ENCODE measurements around the gene AKAP13.

The AKAP13 gene

GRCh38 chr15:85748729-85749128, 368.3 kb downstream of the AKAP13 start:
- TF ChIP-seq, protein P1, sequence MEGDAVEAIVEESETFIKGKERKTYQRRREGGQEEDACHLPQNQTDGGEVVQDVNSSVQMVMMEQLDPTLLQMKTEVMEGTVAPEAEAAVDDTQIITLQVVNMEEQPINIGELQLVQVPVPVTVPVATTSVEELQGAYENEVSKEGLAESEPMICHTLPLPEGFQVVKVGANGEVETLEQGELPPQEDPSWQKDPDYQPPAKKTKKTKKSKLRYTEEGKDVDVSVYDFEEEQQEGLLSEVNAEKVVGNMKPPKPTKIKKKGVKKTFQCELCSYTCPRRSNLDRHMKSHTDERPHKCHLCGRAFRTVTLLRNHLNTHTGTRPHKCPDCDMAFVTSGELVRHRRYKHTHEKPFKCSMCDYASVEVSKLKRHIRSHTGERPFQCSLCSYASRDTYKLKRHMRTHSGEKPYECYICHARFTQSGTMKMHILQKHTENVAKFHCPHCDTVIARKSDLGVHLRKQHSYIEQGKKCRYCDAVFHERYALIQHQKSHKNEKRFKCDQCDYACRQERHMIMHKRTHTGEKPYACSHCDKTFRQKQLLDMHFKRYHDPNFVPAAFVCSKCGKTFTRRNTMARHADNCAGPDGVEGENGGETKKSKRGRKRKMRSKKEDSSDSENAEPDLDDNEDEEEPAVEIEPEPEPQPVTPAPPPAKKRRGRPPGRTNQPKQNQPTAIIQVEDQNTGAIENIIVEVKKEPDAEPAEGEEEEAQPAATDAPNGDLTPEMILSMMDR (IDR thresholded peaks at IDR 0.05), result no peak
- peaks cover 61% of the 10 kb centered on the region for H3K36me3 ChIP-seq
- no peak overlapping the region for H3K4me3 ChIP-seq (ENCODE audit: low read depth in 1 of 2, low read length in 1 of 2)

DNA sequence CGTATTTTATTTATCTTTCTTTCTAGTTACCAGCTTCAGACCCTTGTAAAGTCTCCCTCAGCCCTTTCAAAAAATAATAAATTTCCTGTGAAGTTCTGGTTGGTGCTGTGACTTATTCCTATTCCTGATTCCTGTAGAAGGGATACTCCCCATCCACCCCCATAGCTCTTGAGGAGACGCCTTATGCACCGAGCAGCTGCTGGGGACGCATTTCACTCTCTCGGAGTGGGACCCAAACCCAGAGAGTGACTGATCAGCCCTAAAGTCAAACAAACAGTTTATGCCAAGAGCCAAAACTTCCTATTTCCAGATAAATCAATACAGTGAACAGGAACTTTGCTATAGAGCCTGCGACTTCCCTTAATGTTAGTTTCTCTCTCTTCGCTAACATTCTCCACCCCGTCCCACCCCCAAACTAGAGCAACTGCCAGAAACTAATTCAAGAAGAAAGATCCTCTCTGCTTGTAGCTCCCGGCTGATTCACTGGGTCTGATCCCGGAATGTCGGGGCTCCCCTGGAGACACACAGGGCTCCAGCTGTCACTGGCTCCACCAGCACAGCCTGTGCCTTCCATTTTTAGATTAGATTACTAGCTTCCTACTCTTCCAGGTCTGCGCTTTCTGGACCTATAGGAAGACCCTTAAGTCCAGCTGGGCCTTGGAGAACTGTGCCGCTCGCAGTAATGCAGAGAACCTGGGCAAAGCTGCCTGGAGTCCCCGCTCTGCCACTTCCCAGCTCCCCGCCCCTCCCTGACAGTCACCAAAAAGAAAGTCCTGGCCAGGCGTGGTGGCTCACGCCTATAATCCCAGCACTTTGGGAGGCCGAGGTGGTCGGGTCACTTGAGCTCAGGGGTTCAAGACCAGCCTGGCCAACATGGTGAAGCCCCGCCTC, 369.1 kb downstream of the AKAP13 start:
- Histone ChIP-seq H3K9me3 (peaks cover 3% of the 10 kb centered on the region), H3K4me3 (ENCODE audit: low read depth in 1 of 2, low read length in 1 of 2) (no peak overlapping the region), H3K27me3 (peaks cover 10% of the 10 kb centered on the region), H3K27ac (no peak overlapping the region), H3K4me1 (ENCODE audit: control insufficient read depth in 1 of 2, insufficient read depth in 1 of 2, low read depth in 1 of 2, low read length in 1 of 2) (no peaks in the 10 kb centered on the region), H3K36me3 (peaks cover 53% of the 10 kb centered on the region)
- TF ChIP-seq, protein P1 (IDR thresholded peaks at IDR 0.05), result no peak

More at GRCh38 chr15:85748729-85749128, 368.3 kb downstream of the AKAP13 start:
- peaks cover 3% of the 10 kb centered on the region for H3K9me3 ChIP-seq
- no peaks in the 10 kb centered on the region for H3K4me1 ChIP-seq (ENCODE audit: control insufficient read depth in 1 of 2, insufficient read depth in 1 of 2, low read depth in 1 of 2, low read length in 1 of 2)
- peaks cover 10% of the 10 kb centered on the region for H3K27me3 ChIP-seq
- H3K27ac ChIP-seq, result no peak overlapping the region

DNA sequence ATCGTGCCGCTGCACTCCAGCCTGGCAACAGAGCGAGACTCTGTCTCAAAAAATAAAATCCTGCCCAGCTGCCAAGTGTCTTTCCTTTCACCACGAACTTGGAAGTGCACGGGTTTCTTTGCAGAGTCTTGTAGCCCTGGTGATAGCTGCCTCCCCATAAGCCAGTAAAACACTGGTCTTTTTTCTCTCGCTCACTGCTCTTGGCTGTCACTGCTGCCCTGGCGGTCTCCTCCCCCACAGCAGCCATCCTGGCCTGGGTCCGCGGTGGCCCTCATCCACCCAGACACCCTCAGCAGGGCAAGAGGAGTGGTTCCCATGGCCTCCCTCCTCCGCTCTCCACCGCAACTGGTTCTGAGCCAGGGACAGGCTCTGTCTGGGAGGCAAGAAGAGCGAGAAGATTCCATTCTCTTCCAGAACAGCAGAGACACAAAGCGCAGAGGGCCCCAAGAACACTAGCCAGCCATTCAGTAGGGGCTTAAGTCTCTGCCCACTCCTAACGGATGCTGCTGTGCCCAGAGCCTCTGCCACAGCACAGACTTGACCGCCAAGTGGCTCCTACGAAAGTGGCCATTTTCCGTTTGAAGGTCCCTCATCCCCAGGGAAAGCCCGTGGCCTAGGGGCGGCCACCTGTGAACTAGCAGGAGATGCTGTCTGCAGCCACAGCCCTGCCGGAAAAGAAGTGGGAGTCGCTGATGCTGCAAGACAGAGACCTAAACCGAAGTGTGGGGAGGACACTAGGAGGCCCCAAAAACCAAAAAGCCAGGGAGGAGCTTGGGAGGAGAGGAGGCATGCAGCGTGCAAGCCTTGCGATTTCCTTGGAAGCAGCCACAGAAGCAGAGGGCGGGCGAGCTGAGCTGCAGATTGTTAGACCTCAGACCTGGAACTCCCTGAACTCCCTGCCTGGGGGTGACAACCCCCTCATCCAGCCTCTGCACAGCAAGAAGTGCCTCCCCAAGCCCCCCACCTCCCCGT, 370.2 kb downstream of the AKAP13 start:
- H3K4me3 ChIP-seq (ENCODE audit: low read depth in 1 of 2, low read length in 1 of 2), result no peak overlapping the region
- no peaks in the 10 kb centered on the region for H3K9me3 ChIP-seq
- H3K36me3 ChIP-seq, result peaks cover 42% of the 10 kb centered on the region
- H3K27ac ChIP-seq, result no peak overlapping the region
- H3K4me1 ChIP-seq (ENCODE audit: control insufficient read depth in 1 of 2, insufficient read depth in 1 of 2, low read depth in 1 of 2, low read length in 1 of 2), result no peaks in the 10 kb centered on the region
- H3K27me3 ChIP-seq, result peaks cover 10% of the 10 kb centered on the region
- TF ChIP-seq, protein P1 (IDR thresholded peaks at IDR 0.05), result no peak

- Histone ChIP-seq H3K27me3 (peaks cover 10% of the 10 kb centered on the region), H3K9me3 (no peaks in the 10 kb centered on the region), H3K36me3 (peaks cover 33% of the 10 kb centered on the region), H3K4me3 (ENCODE audit: low read depth in 1 of 2, low read length in 1 of 2) (no peak overlapping the region), H3K27ac (no peak overlapping the region), H3K4me1 (ENCODE audit: control insufficient read depth in 1 of 2, insufficient read depth in 1 of 2, low read depth in 1 of 2, low read length in 1 of 2) (no peaks in the 10 kb centered on the region)
- TF ChIP-seq, protein P1 (IDR thresholded peaks at IDR 0.05), result no peak
Measured at GRCh38 chr15:85751291-85752123, 371.1 kb downstream of the AKAP13 start.

- Histone ChIP-seq H3K36me3 (peaks cover 27% of the 10 kb centered on the region), H3K9me3 (no peaks in the 10 kb centered on the region), H3K27ac (no peak overlapping the region), H3K4me1 (ENCODE audit: control insufficient read depth in 1 of 2, insufficient read depth in 1 of 2, low read depth in 1 of 2, low read length in 1 of 2) (no peaks in the 10 kb centered on the region), H3K27me3 (peaks cover 10% of the 10 kb centered on the region), H3K4me3 (ENCODE audit: low read depth in 1 of 2, low read length in 1 of 2) (no peak overlapping the region)
- TF ChIP-seq, protein P1 (IDR thresholded peaks at IDR 0.05), result no peak
Measured at GRCh38 chr15:85752124-85752475, 371.7 kb downstream of the AKAP13 start.
